Measurements from ENCODE around the gene FAM168B. TPM values are rescaled to one million over a fixed set of nuclear protein-coding genes. Genes with fewer than 3 reads are reported as not detected.

The FAM168B gene
- total and polyA plus RNA-seq, 4 donors: 31.3 to 86.7 (median 58.1) TPM

GRCh38 chr2:131010566-131010965 is 82.7 kb downstream of the FAM168B start:
- no peak overlapping the region for H3K27ac ChIP-seq (ENCODE audit: low read depth in 1 of 2, low read length in 2 of 2)
- intact Hi-C loops (cut with DNase I): no loop called here
- H3K4me3 ChIP-seq (ENCODE audit: low read length in 2 of 2): no peak overlapping the region
- H3K9me3 ChIP-seq (ENCODE audit: control insufficient read depth, low read length): no peaks in the 10 kb centered on the region
- H3K36me3 ChIP-seq (ENCODE audit: control insufficient read depth in 1 of 2, insufficient read depth in 2 of 2, low read length in 1 of 2): no peaks in the 10 kb centered on the region
- H3K4me1 ChIP-seq (ENCODE audit: control insufficient read depth in 1 of 2, insufficient read depth in 2 of 2, low read length in 2 of 2): no peaks in the 10 kb centered on the region
- ATAC-seq (ENCODE audit: low FRiP score) (no peak), DNase-seq (no peak)
- WGBS, 2 donors: 77 to 85% methylated on average over 4 of the region's 4 CpGs
- no peaks in the 10 kb centered on the region for H3K27me3 ChIP-seq (ENCODE audit: control insufficient read depth in 1 of 2, insufficient read depth in 2 of 2, low read length in 1 of 2)

- Histone ChIP-seq H3K27ac (ENCODE audit: low read depth in 1 of 2, low read length in 2 of 2) (no peak overlapping the region), H3K4me1 (ENCODE audit: control insufficient read depth in 1 of 2, insufficient read depth in 2 of 2, low read length in 2 of 2) (no peaks in the 10 kb centered on the region), H3K27me3 (ENCODE audit: control insufficient read depth in 1 of 2, insufficient read depth in 2 of 2, low read length in 1 of 2) (no peaks in the 10 kb centered on the region), H3K36me3 (ENCODE audit: control insufficient read depth in 1 of 2, insufficient read depth in 2 of 2, low read length in 1 of 2) (no peaks in the 10 kb centered on the region), H3K4me3 (ENCODE audit: low read length in 2 of 2) (no peak overlapping the region), H3K9me3 (ENCODE audit: control insufficient read depth, low read length) (no peaks in the 10 kb centered on the region)
- DNase-seq (no peak), ATAC-seq (ENCODE audit: low FRiP score) (no peak)
- intact Hi-C loops (cut with DNase I): no loop called here
- WGBS, 2 donors: 73 to 75% methylated on average over 6 of the region's 6 CpGs
Measured at GRCh38 chr2:131009713-131010475, 83.4 kb downstream of the FAM168B start.

GRCh38 chr2:131008967-131009366 is 84.3 kb downstream of the FAM168B start:
- H3K36me3 ChIP-seq (ENCODE audit: control insufficient read depth in 1 of 2, insufficient read depth in 2 of 2, low read length in 1 of 2): no peaks in the 10 kb centered on the region
- H3K27me3 ChIP-seq (ENCODE audit: control insufficient read depth in 1 of 2, insufficient read depth in 2 of 2, low read length in 1 of 2): no peaks in the 10 kb centered on the region
- ATAC-seq (ENCODE audit: low FRiP score): no peak
- intact Hi-C loops (cut with DNase I): no loop called here
- no peaks in the 10 kb centered on the region for H3K4me1 ChIP-seq (ENCODE audit: control insufficient read depth in 1 of 2, insufficient read depth in 2 of 2, low read length in 2 of 2)
- H3K9me3 ChIP-seq (ENCODE audit: control insufficient read depth, low read length): no peaks in the 10 kb centered on the region
- DNase-seq: no peak
- H3K27ac ChIP-seq (ENCODE audit: low read depth in 1 of 2, low read length in 2 of 2): no peak overlapping the region
- WGBS, 2 donors: 85 to 95% methylated on average over 1 of the region's 1 CpG
- no peak overlapping the region for H3K4me3 ChIP-seq (ENCODE audit: low read length in 2 of 2)

DNA sequence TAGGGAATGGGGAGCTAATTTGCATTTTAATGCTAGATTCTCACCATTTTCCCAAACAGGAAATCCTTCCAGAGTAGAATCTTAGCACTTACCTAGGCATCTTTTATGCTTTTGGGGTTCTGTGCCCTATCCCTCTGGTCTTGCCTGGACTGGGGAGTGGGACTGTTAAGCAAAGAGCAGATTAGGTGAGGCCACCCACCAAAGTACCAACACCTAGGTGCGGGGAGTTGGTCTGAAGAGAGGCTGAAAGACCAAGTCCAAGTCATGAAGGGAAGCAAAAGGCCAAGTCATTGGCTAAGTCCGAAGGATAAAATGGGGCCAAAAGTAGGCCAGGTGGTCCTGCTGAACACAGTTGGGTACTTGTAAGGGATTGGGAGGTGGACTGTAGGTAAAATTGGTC is 86.7 kb downstream of the FAM168B start:
- no peak for DNase-seq
- H3K4me1 ChIP-seq (ENCODE audit: control insufficient read depth in 1 of 2, insufficient read depth in 2 of 2, low read length in 2 of 2): no peaks in the 10 kb centered on the region

GRCh38 chr2:131005216-131005935 is 87.9 kb downstream of the FAM168B start:
- Histone ChIP-seq H3K36me3 (ENCODE audit: control insufficient read depth in 1 of 2, insufficient read depth in 2 of 2, low read length in 1 of 2) (no peaks in the 10 kb centered on the region), H3K4me3 (ENCODE audit: low read length in 2 of 2) (no peak overlapping the region), H3K4me1 (ENCODE audit: control insufficient read depth in 1 of 2, insufficient read depth in 2 of 2, low read length in 2 of 2) (no peaks in the 10 kb centered on the region), H3K9me3 (ENCODE audit: control insufficient read depth, low read length) (no peaks in the 10 kb centered on the region), H3K27ac (ENCODE audit: low read depth in 1 of 2, low read length in 2 of 2) (no peak overlapping the region), H3K27me3 (ENCODE audit: control insufficient read depth in 1 of 2, insufficient read depth in 2 of 2, low read length in 1 of 2) (no peaks in the 10 kb centered on the region)
- ATAC-seq (ENCODE audit: low FRiP score) (peak; percentile 33), DNase-seq (no peak)
- 82 to 84% methylated on average over 16 of the region's 16 CpGs for WGBS, 2 donors
- intact Hi-C loops (cut with DNase I): no loop called here

More for the DNA sequence above, 86.7 kb downstream of the FAM168B start:
- H3K4me3 ChIP-seq (ENCODE audit: low read length in 2 of 2): no peak overlapping the region
- no peaks in the 10 kb centered on the region for H3K9me3 ChIP-seq (ENCODE audit: control insufficient read depth, low read length)
- no peaks in the 10 kb centered on the region for H3K36me3 ChIP-seq (ENCODE audit: control insufficient read depth in 1 of 2, insufficient read depth in 2 of 2, low read length in 1 of 2)
- H3K27me3 ChIP-seq (ENCODE audit: control insufficient read depth in 1 of 2, insufficient read depth in 2 of 2, low read length in 1 of 2): no peaks in the 10 kb centered on the region
- 91 to 98% methylated on average over 2 of the region's 2 CpGs for WGBS, 2 donors
- no peak overlapping the region for H3K27ac ChIP-seq (ENCODE audit: low read depth in 1 of 2, low read length in 2 of 2)
- intact Hi-C loops (cut with DNase I): no loop called here
- ATAC-seq (ENCODE audit: low FRiP score): no peak

DNA sequence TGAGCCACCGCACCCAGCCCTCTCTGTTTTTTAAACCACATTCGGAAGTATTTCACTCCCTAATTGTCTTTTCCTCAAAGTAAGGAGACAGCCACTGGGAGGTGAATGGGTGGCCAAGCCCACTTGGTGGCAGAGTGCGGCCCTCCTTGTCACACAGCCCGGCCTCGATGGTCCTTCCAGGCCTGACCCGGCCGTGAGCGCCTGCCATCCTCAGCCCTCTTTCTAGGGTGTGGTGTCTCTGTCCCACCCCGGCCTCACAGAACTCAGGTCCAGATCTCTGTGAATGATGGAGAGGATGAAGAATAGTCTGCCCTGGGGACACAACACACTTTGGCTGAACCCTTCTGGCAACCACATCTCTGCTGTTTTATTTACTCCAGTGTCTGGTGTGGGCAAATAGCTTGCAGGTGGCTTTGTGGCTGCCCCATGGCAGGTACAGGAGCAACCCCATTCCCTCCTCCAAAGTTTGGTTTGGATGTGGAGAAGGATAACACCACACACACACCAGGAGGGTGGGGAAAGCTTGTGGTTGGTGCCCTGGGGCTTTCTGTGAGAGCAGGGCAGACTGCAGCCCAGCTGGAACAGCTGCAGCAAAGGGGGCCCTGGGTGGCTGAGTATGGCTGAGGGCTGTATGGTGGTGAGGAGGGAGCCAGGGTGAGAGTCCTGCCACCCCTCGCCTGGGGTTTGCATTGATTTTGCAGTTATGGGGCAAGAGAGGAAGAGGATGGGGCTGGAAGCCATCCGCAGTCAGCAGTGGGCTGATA is 88.6 kb downstream of the FAM168B start:
- H3K4me3 ChIP-seq (ENCODE audit: low read length in 2 of 2): no peak overlapping the region
- 93 to 96% methylated on average over 11 of the region's 11 CpGs for WGBS, 2 donors
- no peaks in the 10 kb centered on the region for H3K27me3 ChIP-seq (ENCODE audit: control insufficient read depth in 1 of 2, insufficient read depth in 2 of 2, low read length in 1 of 2)
- H3K36me3 ChIP-seq (ENCODE audit: control insufficient read depth in 1 of 2, insufficient read depth in 2 of 2, low read length in 1 of 2): no peaks in the 10 kb centered on the region
- intact Hi-C loops (cut with DNase I): no loop called here
- DNase-seq (no peak), ATAC-seq (ENCODE audit: low FRiP score) (peak; percentile 29)
- no peak overlapping the region for H3K27ac ChIP-seq (ENCODE audit: low read depth in 1 of 2, low read length in 2 of 2)
- H3K4me1 ChIP-seq (ENCODE audit: control insufficient read depth in 1 of 2, insufficient read depth in 2 of 2, low read length in 2 of 2): no peaks in the 10 kb centered on the region
- H3K9me3 ChIP-seq (ENCODE audit: control insufficient read depth, low read length): no peaks in the 10 kb centered on the region

DNA sequence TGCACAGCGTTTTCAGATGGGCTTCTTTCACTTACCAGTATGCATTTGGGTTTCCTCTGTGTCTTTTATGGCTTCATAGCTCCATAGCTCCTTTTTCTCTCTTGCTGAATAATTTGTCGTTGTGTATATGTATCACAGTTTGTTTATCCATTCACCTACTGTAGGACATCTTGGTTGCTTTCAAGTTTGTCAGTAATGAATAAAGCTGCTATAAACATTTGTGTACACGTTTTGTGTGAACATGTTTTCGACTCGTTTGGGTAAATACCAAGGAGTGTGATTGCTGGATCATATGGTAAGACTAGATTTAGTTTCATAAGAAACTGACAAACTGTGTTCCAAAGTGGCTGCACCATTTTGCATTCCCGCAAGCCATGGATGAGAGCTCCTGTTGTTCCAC is 94.7 kb downstream of the FAM168B start:
- Histone ChIP-seq H3K36me3 (ENCODE audit: control insufficient read depth in 1 of 2, insufficient read depth in 2 of 2, low read length in 1 of 2) (no peaks in the 10 kb centered on the region), H3K27ac (ENCODE audit: low read depth in 1 of 2, low read length in 2 of 2) (no peak overlapping the region), H3K9me3 (ENCODE audit: control insufficient read depth, low read length) (no peaks in the 10 kb centered on the region), H3K4me3 (ENCODE audit: low read length in 2 of 2) (no peak overlapping the region), H3K27me3 (ENCODE audit: control insufficient read depth in 1 of 2, insufficient read depth in 2 of 2, low read length in 1 of 2) (peaks cover 0 to 1% of the 10 kb centered on the region in 2 donors), H3K4me1 (ENCODE audit: control insufficient read depth in 1 of 2, insufficient read depth in 2 of 2, low read length in 2 of 2) (no peaks in the 10 kb centered on the region)
- no peak for DNase-seq
- intact Hi-C loops (cut with DNase I): no loop called here
- ATAC-seq (ENCODE audit: low FRiP score): no peak
- WGBS, 2 donors: 74 to 81% methylated on average over 6 of the region's 6 CpGs

All from aorta (tissue), 5 donors.